Caco-2 (cell line): ENCODE data around the gene PPP2R2B. TPM values are rescaled to one million over a fixed set of nuclear protein-coding genes. Genes with fewer than 3 reads are reported as not detected.

ENCODE experiments used
- BruUV-seq: library from RNA; stranded (reverse); fragments of 400-500 nt; replicated peaks from 2 replicates; lab custom pipeline; 2021; lab: Mats Ljungman, UMichigan
- CTCF ChIA-PET: fragments of 300-600 bp; sonication (Branson Sonifier 250); formaldehyde crosslinking; loops from one replicate; lab custom pipeline; 2022; ENCODE audit warnings: antibody characterized with exemption; lab: Charles Lee
- POLR2A ChIA-PET: fragments of 300-600 bp; sonication (Branson Sonifier 250); formaldehyde crosslinking; loops from one replicate; lab custom pipeline; 2022; ENCODE audit warnings: antibody characterized with exemption; lab: Charles Lee
- DNase-seq, 2 experiments: peaks; one replicate each; pipeline versions ENCODE4 v3.0.0 to v3.0.0-alpha.2; 2020 to 2022
- H3K27me3 ChIP-seq: replicated peaks from 2 replicates; pipeline ENCODE4 v1.6.0; 2011; ENCODE audit warnings: low read length; ENCODE audit not compliant: control insufficient read depth, insufficient read depth
- H3K36me3 ChIP-seq: 2 replicates; pipeline ENCODE4 v1.5.1; 2011; ENCODE audit warnings: low read length; ENCODE audit not compliant: control insufficient read depth, insufficient read depth
- H3K4me1 ChIP-seq: fragments of 250-450 bp; sonication (Bioruptor Pico); 2 replicates; pipeline ENCODE4 v1.5.1; 2020; ENCODE audit warnings: mild to moderate bottlenecking
- H3K4me3 ChIP-seq: 2 replicates; pipeline ENCODE4 v1.5.1; 2011; ENCODE audit warnings: low read depth, mild to moderate bottlenecking, control low read depth, low read length
- H3K9me3 ChIP-seq: fragments of 250-450 bp; sonication (Bioruptor Pico); 2 replicates; pipeline ENCODE4 v1.5.1; 2020; ENCODE audit warnings: mild to moderate bottlenecking, moderate library complexity
- H3K27ac Mint-ChIP-seq: one replicate; pipeline ENCODE4 v1.8.0; 2022; ENCODE audit warnings: mixed read lengths; ENCODE audit not compliant: unreplicated experiment
- H3K27me3 Mint-ChIP-seq: one replicate; pipeline ENCODE4 v1.8.0; 2022; ENCODE audit warnings: mixed read lengths; ENCODE audit not compliant: insufficient read depth, unreplicated experiment
- H3K36me3 Mint-ChIP-seq: one replicate; pipeline ENCODE4 v1.8.0; 2022; ENCODE audit warnings: mild to moderate bottlenecking, mixed read lengths; ENCODE audit not compliant: insufficient read depth, unreplicated experiment
- H3K4me1 Mint-ChIP-seq: one replicate; pipeline ENCODE4 v1.8.0; 2022; ENCODE audit warnings: low read depth, mixed read lengths; ENCODE audit not compliant: unreplicated experiment
- H3K4me3 Mint-ChIP-seq: one replicate; pipeline ENCODE4 v1.8.0; 2022; ENCODE audit warnings: mild to moderate bottlenecking, moderate library complexity, mixed read lengths; ENCODE audit not compliant: unreplicated experiment
- H3K9me3 Mint-ChIP-seq: one replicate; pipeline ENCODE4 v1.8.0; 2022; ENCODE audit warnings: mixed read lengths; ENCODE audit not compliant: unreplicated experiment
- CTCF ChIP-seq, 2 experiments: fragments of 200-600 bp in 1 of 2; IDR thresholded peaks; 1 replicate in 1 of 2; 2 replicates in 1 of 2; pipeline versions ENCODE4 v1.5.1 to v1.8.0; 2011 to 2022; ENCODE audit warnings: antibody characterized with exemption in 1 of 2, control low read depth in 1 of 2, inconsistent platforms in 1 of 2, low read depth in 1 of 2, low read length in 1 of 2, mild to moderate bottlenecking in 1 of 2, moderate library complexity in 1 of 2; ENCODE audit not compliant: insufficient read depth in 1 of 2, severe bottlenecking in 1 of 2, unreplicated experiment in 1 of 2
- intact Hi-C: fragments of 100-400 bp; cut with micrococcal nuclease; formaldehyde crosslinking; loops from one replicate; pipeline ENCODE4 v1.10.0; 2022; ENCODE audit not compliant: unreplicated experiment
- total RNA-seq: library from RNA; stranded (reverse); gene quantifications from 2 replicates; pipeline ENCODE4 v1.2.3, GENCODE V29; 2022

The PPP2R2B gene
- total RNA-seq, 1 experiment from 2014 or later: 9.8 TPM

- Mint-ChIP-seq H3K36me3 (no peaks in the 10 kb centered on the region), H3K4me1 (peaks cover 7% of the 10 kb centered on the region), H3K9me3 (no peaks in the 10 kb centered on the region), H3K27ac (no peak overlapping the region), H3K27me3 (peaks cover 2% of the 10 kb centered on the region), H3K4me3 (no peak overlapping the region)
- Histone ChIP-seq H3K4me1 (no peaks in the 10 kb centered on the region), H3K4me3 (no peak overlapping the region), H3K27me3 (no peaks in the 10 kb centered on the region), H3K36me3 (no peaks in the 10 kb centered on the region), H3K9me3 (no peaks in the 10 kb centered on the region)
- intact Hi-C loops: no loop called here
- DNase-seq: no peak
- CTCF ChIA-PET: no interaction called here
- BruUV-seq: no TSS peak
- POLR2A ChIA-PET: no interaction called here
- TF ChIP-seq CTCF (IDR thresholded peaks at IDR 0.05; ENCODE audit: insufficient read depth in 1 of 2, low read depth in 1 of 2, low read length in 1 of 2, severe bottlenecking in 1 of 2, unreplicated experiment in 1 of 2): no peak
Measured at GRCh38 chr5:146832985-146833732, 45.4 kb downstream of the PPP2R2B start.

- Histone ChIP-seq H3K27me3 (no peaks in the 10 kb centered on the region), H3K4me3 (no peak overlapping the region), H3K36me3 (no peaks in the 10 kb centered on the region), H3K9me3 (no peaks in the 10 kb centered on the region), H3K4me1 (no peaks in the 10 kb centered on the region)
- intact Hi-C loops: loop anchor here (5.0 kb wide), 1 partner anchor 49 kb away; the partner anchor contains the start of gene PPP2R2B
- H3K27ac Mint-ChIP-seq: no peak overlapping the region
- no peaks in the 10 kb centered on the region for H3K9me3 Mint-ChIP-seq
- peaks cover 14% of the 10 kb centered on the region for H3K4me1 Mint-ChIP-seq
- no peak overlapping the region for H3K4me3 Mint-ChIP-seq
- BruUV-seq: no TSS peak
- no peak for DNase-seq
- no peak for TF ChIP-seq CTCF (IDR thresholded peaks at IDR 0.05; ENCODE audit: insufficient read depth in 1 of 2, low read depth in 1 of 2, low read length in 1 of 2, severe bottlenecking in 1 of 2, unreplicated experiment in 1 of 2)
- CTCF ChIA-PET: no interaction called here
- peaks cover 5% of the 10 kb centered on the region for H3K27me3 Mint-ChIP-seq
- no peaks in the 10 kb centered on the region for H3K36me3 Mint-ChIP-seq
- POLR2A ChIA-PET: no interaction called here
Measured at GRCh38 chr5:146828385-146828784, 50.2 kb downstream of the PPP2R2B start.

GRCh38 chr5:146827901-146828300 lies 50.7 kb downstream of the PPP2R2B start:
- Histone ChIP-seq H3K4me1 (no peaks in the 10 kb centered on the region), H3K9me3 (no peaks in the 10 kb centered on the region), H3K27me3 (no peaks in the 10 kb centered on the region), H3K4me3 (no peak overlapping the region), H3K36me3 (no peaks in the 10 kb centered on the region)
- no peak overlapping the region for H3K4me3 Mint-ChIP-seq
- DNase-seq: no peak
- ChIA-PET POLR2A (no interaction called here), CTCF (no interaction called here)
- intact Hi-C loops: loop anchor here (5.0 kb wide), 1 partner anchor 49 kb away; the partner anchor contains the start of gene PPP2R2B
- H3K27ac Mint-ChIP-seq: no peak overlapping the region
- no peaks in the 10 kb centered on the region for H3K36me3 Mint-ChIP-seq
- peaks cover 5% of the 10 kb centered on the region for H3K27me3 Mint-ChIP-seq
- BruUV-seq: no TSS peak
- H3K9me3 Mint-ChIP-seq: no peaks in the 10 kb centered on the region
- no peak for TF ChIP-seq CTCF (IDR thresholded peaks at IDR 0.05; ENCODE audit: insufficient read depth in 1 of 2, low read depth in 1 of 2, low read length in 1 of 2, severe bottlenecking in 1 of 2, unreplicated experiment in 1 of 2)
- peaks cover 14% of the 10 kb centered on the region for H3K4me1 Mint-ChIP-seq
